K562 (cell line): ENCODE measurements around the gene LMOD1. TPM values are rescaled to one million over a fixed set of nuclear protein-coding genes. Genes with fewer than 3 reads are reported as not detected.

Experiments
- ARID4B ChIP-seq: sonication (generic); formaldehyde crosslinking; IDR thresholded peaks from 2 replicates; pipeline ENCODE4 v1.8.0; 2022; ENCODE audit warnings: mild to moderate bottlenecking, missing genetic modification reagents
- CCAR2 ChIP-seq: fragments of 200-400 bp; formaldehyde crosslinking; IDR thresholded peaks from 2 replicates; pipeline ENCODE4 v1.6.1; 2017; ENCODE audit warnings: mild to moderate bottlenecking, low read depth, low read length
- CHD4 ChIP-seq: fragments of 200-600 bp; sonication (generic); IDR thresholded peaks from 3 replicates; pipeline ENCODE4 v1.6.1; 2012; ENCODE audit warnings: low read depth, mild to moderate bottlenecking, mixed read lengths, low read length, inconsistent platforms; ENCODE audit not compliant: insufficient read depth, insufficient replicate concordance, poor library complexity, severe bottlenecking
- HBP1 ChIP-seq: fragments of 450-650 bp; formaldehyde crosslinking; IDR thresholded peaks from 2 replicates; pipeline ENCODE4 v1.4.0; 2022; ENCODE audit warnings: missing genetic modification characterization
- TAF15 ChIP-seq: fragments of 200-400 bp; formaldehyde crosslinking; IDR thresholded peaks from 2 replicates; pipeline ENCODE4 v1.6.1; 2017; ENCODE audit warnings: mild to moderate bottlenecking, low read depth, low read length, moderate library complexity
- TSC22D4 ChIP-seq: fragments of 450-650 bp; IDR thresholded peaks from 2 replicates; pipeline ENCODE4 v1.6.1; 2016; ENCODE audit warnings: missing genetic modification characterization, missing biosample characterization, control low read depth
- ZNF280B ChIP-seq: fragments of 250-450 bp; sonication (Bioruptor Pico); IDR thresholded peaks from 2 replicates; pipeline ENCODE4 v1.5.1; 2021; ENCODE audit warnings: mild to moderate bottlenecking
- ZNF347 ChIP-seq: fragments of 450-650 bp; formaldehyde crosslinking; IDR thresholded peaks from 2 replicates; pipeline ENCODE4 v1.4.0; 2020; ENCODE audit warnings: low read depth, mild to moderate bottlenecking, moderate library complexity
- ZNF551 ChIP-seq: fragments of 250-450 bp; sonication (Bioruptor Pico); IDR thresholded peaks from 2 replicates; pipeline ENCODE4 v1.5.0; 2021; ENCODE audit warnings: mild to moderate bottlenecking, moderate library complexity
- ZNF76 ChIP-seq: fragments of 250-450 bp; sonication (Bioruptor Pico); IDR thresholded peaks from 2 replicates; pipeline ENCODE4 v1.4.0; 2020; ENCODE audit warnings: mild to moderate bottlenecking, moderate library complexity, borderline replicate concordance
- polyA plus RNA-seq, 8 experiments: library from polyadenylated mRNA; depleted of rRNA in 4 of 8; stranded (reverse) in 5 of 8; unstranded in 3 of 8; fragments of >200 nt; fragmentation: Nextera tagmentation in 2 of 8; fragmentation: Illumina TruSeq in 1 of 8; extraction: Ambion mirVana in 2 of 8; extraction: Trizol in 1 of 8; gene quantifications; 2 replicates each; pipeline versions ENCODE4 v1.2.1 to v1.2.3, GENCODE V29; 2011 to 2014; ENCODE audit warnings: inconsistent platforms in 1 of 8, missing spikeins in 1 of 8
- total RNA-seq, 7 experiments: library from RNA; depleted of rRNA in 6 of 7; stranded (reverse); fragments of >200 nt in 6 of 7; fragmentation: Illumina TruSeq in 2 of 7; extraction: Trizol in 2 of 7; gene quantifications; 2 replicates each; pipeline versions ENCODE4 v1.2.1 to v1.2.3, GENCODE V29; 2011 to 2021; ENCODE audit warnings: low replicate concordance in 1 of 7
- TF ChIP-seq, protein P1 (sequence below): sonication (generic); formaldehyde crosslinking; IDR thresholded peaks from 2 replicates; pipeline ENCODE4 v1.8.0; 2023; ENCODE audit warnings: missing genetic modification reagents, mild to moderate bottlenecking, borderline replicate concordance
- TF ChIP-seq, protein P2 (sequence below): sonication (generic); formaldehyde crosslinking; IDR thresholded peaks from 2 replicates; pipeline ENCODE4 v1.9.0; 2022; ENCODE audit warnings: mild to moderate bottlenecking, missing genetic modification reagents

LMOD1 gene
- total and polyA plus RNA-seq, 9 of the 15 experiments (the other 6 are each of a cell fraction or from before 2014, with no cell fraction given) = 0.03 to 0.54 (median 0.38) TPM; not detected in 1

GRCh38 chr1:201941420-201942128 is 4.8 kb downstream of the LMOD1 start (continued):
- TF ChIP-seq, protein P1, sequence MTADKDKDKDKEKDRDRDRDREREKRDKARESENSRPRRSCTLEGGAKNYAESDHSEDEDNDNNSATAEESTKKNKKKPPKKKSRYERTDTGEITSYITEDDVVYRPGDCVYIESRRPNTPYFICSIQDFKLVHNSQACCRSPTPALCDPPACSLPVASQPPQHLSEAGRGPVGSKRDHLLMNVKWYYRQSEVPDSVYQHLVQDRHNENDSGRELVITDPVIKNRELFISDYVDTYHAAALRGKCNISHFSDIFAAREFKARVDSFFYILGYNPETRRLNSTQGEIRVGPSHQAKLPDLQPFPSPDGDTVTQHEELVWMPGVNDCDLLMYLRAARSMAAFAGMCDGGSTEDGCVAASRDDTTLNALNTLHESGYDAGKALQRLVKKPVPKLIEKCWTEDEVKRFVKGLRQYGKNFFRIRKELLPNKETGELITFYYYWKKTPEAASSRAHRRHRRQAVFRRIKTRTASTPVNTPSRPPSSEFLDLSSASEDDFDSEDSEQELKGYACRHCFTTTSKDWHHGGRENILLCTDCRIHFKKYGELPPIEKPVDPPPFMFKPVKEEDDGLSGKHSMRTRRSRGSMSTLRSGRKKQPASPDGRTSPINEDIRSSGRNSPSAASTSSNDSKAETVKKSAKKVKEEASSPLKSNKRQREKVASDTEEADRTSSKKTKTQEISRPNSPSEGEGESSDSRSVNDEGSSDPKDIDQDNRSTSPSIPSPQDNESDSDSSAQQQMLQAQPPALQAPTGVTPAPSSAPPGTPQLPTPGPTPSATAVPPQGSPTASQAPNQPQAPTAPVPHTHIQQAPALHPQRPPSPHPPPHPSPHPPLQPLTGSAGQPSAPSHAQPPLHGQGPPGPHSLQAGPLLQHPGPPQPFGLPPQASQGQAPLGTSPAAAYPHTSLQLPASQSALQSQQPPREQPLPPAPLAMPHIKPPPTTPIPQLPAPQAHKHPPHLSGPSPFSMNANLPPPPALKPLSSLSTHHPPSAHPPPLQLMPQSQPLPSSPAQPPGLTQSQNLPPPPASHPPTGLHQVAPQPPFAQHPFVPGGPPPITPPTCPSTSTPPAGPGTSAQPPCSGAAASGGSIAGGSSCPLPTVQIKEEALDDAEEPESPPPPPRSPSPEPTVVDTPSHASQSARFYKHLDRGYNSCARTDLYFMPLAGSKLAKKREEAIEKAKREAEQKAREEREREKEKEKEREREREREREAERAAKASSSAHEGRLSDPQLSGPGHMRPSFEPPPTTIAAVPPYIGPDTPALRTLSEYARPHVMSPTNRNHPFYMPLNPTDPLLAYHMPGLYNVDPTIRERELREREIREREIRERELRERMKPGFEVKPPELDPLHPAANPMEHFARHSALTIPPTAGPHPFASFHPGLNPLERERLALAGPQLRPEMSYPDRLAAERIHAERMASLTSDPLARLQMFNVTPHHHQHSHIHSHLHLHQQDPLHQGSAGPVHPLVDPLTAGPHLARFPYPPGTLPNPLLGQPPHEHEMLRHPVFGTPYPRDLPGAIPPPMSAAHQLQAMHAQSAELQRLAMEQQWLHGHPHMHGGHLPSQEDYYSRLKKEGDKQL (CRISPR knock-in tag) = no peak
- TF ChIP-seq, protein P2, sequence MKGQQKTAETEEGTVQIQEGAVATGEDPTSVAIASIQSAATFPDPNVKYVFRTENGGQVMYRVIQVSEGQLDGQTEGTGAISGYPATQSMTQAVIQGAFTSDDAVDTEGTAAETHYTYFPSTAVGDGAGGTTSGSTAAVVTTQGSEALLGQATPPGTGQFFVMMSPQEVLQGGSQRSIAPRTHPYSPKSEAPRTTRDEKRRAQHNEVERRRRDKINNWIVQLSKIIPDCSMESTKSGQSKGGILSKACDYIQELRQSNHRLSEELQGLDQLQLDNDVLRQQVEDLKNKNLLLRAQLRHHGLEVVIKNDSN (CRISPR knock-in tag) = no peak
- TF ChIP-seq ZNF76 (0 out of 2 replicates have a peak, but pooled peaks have one; percentile 39), CCAR2 (no peak), CHD4 (no peak), HBP1 (CRISPR knock-in tag) (no peak), ARID4B (no peak), ZNF551 (CRISPR knock-in tag) (no peak), TSC22D4 (tag) (no peak), ZNF347 (CRISPR knock-in tag) (no peak), TAF15 (no peak), ZNF280B (CRISPR knock-in tag) (no peak)
